K562 (cell line): Measurements from ENCODE around the gene DOP1B. TPM values are rescaled to one million over a fixed set of nuclear protein-coding genes. Genes with fewer than 3 reads are reported as not detected.

ENCODE experiments used
- ARID2 ChIP-seq: fragments of 450-650 bp; IDR thresholded peaks from 2 replicates; pipeline ENCODE4 v1.6.1; 2017; ENCODE audit warnings: antibody characterized with exemption, mild to moderate bottlenecking
- CREB5 ChIP-seq: fragments of 250-450 bp; sonication (Bioruptor Pico); IDR thresholded peaks from 2 replicates; pipeline ENCODE4 v1.5.0; 2020; ENCODE audit warnings: mild to moderate bottlenecking
- ELK1 ChIP-seq: sonication (generic); formaldehyde crosslinking; IDR thresholded peaks from 2 replicates; pipeline ENCODE4 v1.8.1; 2022; ENCODE audit warnings: missing genetic modification reagents
- FOXJ2 ChIP-seq: fragments of 200-800 bp; sonication (Bioruptor generic); IDR thresholded peaks from 2 replicates; pipeline ENCODE4 v1.6.1; 2016; ENCODE audit warnings: missing genetic modification characterization, missing compliant biosample characterization
- GATAD2B ChIP-seq: fragments of 450-650 bp; IDR thresholded peaks from 2 replicates; pipeline ENCODE4 v1.6.1; 2017; ENCODE audit warnings: mild to moderate bottlenecking, borderline replicate concordance
- HNRNPH1 ChIP-seq: fragments of 200-400 bp; formaldehyde crosslinking; optimal IDR thresholded peaks from 2 replicates; pipeline ENCODE3; 2017; ENCODE audit warnings: low read depth, mild to moderate bottlenecking, low read length, moderate library complexity
- KDM5B ChIP-seq: fragments of 200-600 bp; sonication (generic); IDR thresholded peaks from 2 replicates; pipeline ENCODE4 v1.6.1; 2012; ENCODE audit warnings: low read depth, mild to moderate bottlenecking, moderate library complexity, low read length, control low read depth, inconsistent platforms; ENCODE audit not compliant: insufficient replicate concordance
- KLF16 ChIP-seq: IDR thresholded peaks from 2 replicates; pipeline ENCODE4 v1.6.1; 2016; ENCODE audit warnings: antibody characterized with exemption
- LARP7 ChIP-seq: fragments of 450-650 bp; IDR thresholded peaks from 2 replicates; pipeline ENCODE4 v1.6.1; 2016
- MCM5 ChIP-seq: fragments of 450-650 bp; IDR thresholded peaks from 2 replicates; pipeline ENCODE4 v1.6.1; 2016; ENCODE audit warnings: low read depth
- MED1 ChIP-seq: sonication (generic); formaldehyde crosslinking; IDR thresholded peaks from 2 replicates; pipeline ENCODE4 v1.8.1; 2023; ENCODE audit warnings: missing genetic modification reagents, borderline replicate concordance
- MIER1 ChIP-seq: fragments of 450-650 bp; IDR thresholded peaks from 2 replicates; pipeline ENCODE4 v1.6.1; 2016; ENCODE audit warnings: antibody characterized with exemption, mild to moderate bottlenecking, low read depth
- MLLT1 ChIP-seq, 2 experiments: fragments of 450-650 bp; IDR thresholded peaks; 2 replicates each; pipeline ENCODE4 v1.6.1; 2016
- PCBP1 ChIP-seq: fragments of 200-400 bp; formaldehyde crosslinking; IDR thresholded peaks from 2 replicates; pipeline ENCODE4 v1.6.1; 2018; ENCODE audit warnings: mild to moderate bottlenecking, low read depth, low read length; ENCODE audit not compliant: poor library complexity, severe bottlenecking
- RCOR1 ChIP-seq, 2 experiments: IDR thresholded peaks; 2 replicates each; pipeline ENCODE4 v1.6.1; 2012; ENCODE audit warnings: low read depth in 2 of 2, low read length in 2 of 2, borderline replicate concordance in 1 of 2, improper control_type of control experiment in 1 of 2
- SIRT6 ChIP-seq: IDR thresholded peaks from one replicate; pipeline ENCODE4 v1.6.1; 2012; ENCODE audit warnings: low read depth, mild to moderate bottlenecking, control low read depth, inconsistent platforms, low read length, moderate library complexity
- SLC30A9 ChIP-seq: fragments of 250-450 bp; sonication (Bioruptor Pico); IDR thresholded peaks from 2 replicates; pipeline ENCODE4 v1.8.0; 2022; ENCODE audit warnings: mild to moderate bottlenecking, moderate library complexity
- SP2 ChIP-seq: IDR thresholded peaks from 2 replicates; pipeline ENCODE4 v1.6.1; 2011; ENCODE audit warnings: mild to moderate bottlenecking, low read depth, low read length, moderate library complexity; ENCODE audit not compliant: poor library complexity, severe bottlenecking; ENCODE audit errors: extremely low read depth
- TCF7L2 ChIP-seq: fragments of 150-350 bp; IDR thresholded peaks from 2 replicates; pipeline ENCODE4 v1.6.1; 2016; ENCODE audit warnings: low read depth, mild to moderate bottlenecking, low read length, moderate library complexity
- ZNF224 ChIP-seq: sonication (generic); formaldehyde crosslinking; IDR thresholded peaks from 2 replicates; pipeline ENCODE4 v1.8.0; 2022; ENCODE audit warnings: mild to moderate bottlenecking, missing genetic modification reagents
- ZNF354B ChIP-seq: fragments of 250-450 bp; sonication (Bioruptor Pico); IDR thresholded peaks from 2 replicates; pipeline ENCODE4 v1.4.0; 2020
- ZNF41 ChIP-seq: fragments of 250-450 bp; sonication (Bioruptor Pico); conservative IDR thresholded peaks from 2 replicates; pipeline ENCODE4 v1.4.0; 2020; ENCODE audit warnings: mild to moderate bottlenecking
- ZNF512 ChIP-seq: IDR thresholded peaks from 2 replicates; pipeline ENCODE4 v1.6.1; 2016; ENCODE audit warnings: missing genetic modification characterization, missing compliant biosample characterization
- ZNF583 ChIP-seq: fragments of 250-450 bp; sonication (Bioruptor Pico); IDR thresholded peaks from 2 replicates; pipeline ENCODE4 v1.4.0; 2020
- polyA plus RNA-seq, 8 experiments: library from polyadenylated mRNA; depleted of rRNA in 4 of 8; stranded (reverse) in 5 of 8; unstranded in 3 of 8; fragments of >200 nt; fragmentation: Nextera tagmentation in 2 of 8; fragmentation: Illumina TruSeq in 1 of 8; extraction: Ambion mirVana in 2 of 8; extraction: Trizol in 1 of 8; gene quantifications; 2 replicates each; pipeline versions ENCODE4 v1.2.1 to v1.2.3, GENCODE V29; 2011 to 2014; ENCODE audit warnings: inconsistent platforms in 1 of 8, missing spikeins in 1 of 8
- total RNA-seq, 7 experiments: library from RNA; depleted of rRNA in 6 of 7; stranded (reverse); fragments of >200 nt in 6 of 7; fragmentation: Illumina TruSeq in 2 of 7; extraction: Trizol in 2 of 7; gene quantifications; 2 replicates each; pipeline versions ENCODE4 v1.2.1 to v1.2.3, GENCODE V29; 2011 to 2021; ENCODE audit warnings: low replicate concordance in 1 of 7

Gene DOP1B
- total and polyA plus RNA-seq, 9 of the 15 experiments (the other 6 are each of a cell fraction or from before 2014, with no cell fraction given), result 0.04 to 2.2 (median 0.68) TPM

- TF ChIP-seq HNRNPH1 (no peak), GATAD2B (peak; percentile 59; the same call in 1 of the 2 replicates), ZNF224 (no peak), KLF16 (no peak), MIER1 (no peak), CREB5 (CRISPR knock-in tag) (no peak), MCM5 (no peak), ZNF583 (no peak), KDM5B (peak; percentile 47), TCF7L2 (no peak), ARID2 (no peak), SIRT6 (no peak), LARP7 (no peak), MED1 (CRISPR knock-in tag) (no peak), ZNF354B (CRISPR knock-in tag) (no peak), FOXJ2 (tag) (no peak), PCBP1 (peak; percentile 59), ZNF41 (no peak), ZNF512 (tag) (no peak), MLLT1 (IDR thresholded peaks at IDR 0.05) (no peak), RCOR1 (IDR thresholded peaks at IDR 0.05; ENCODE audit: borderline replicate concordance in 1 of 2, low read depth in 2 of 2, low read length in 2 of 2) (no peak), SLC30A9 (CRISPR knock-in tag) (no peak), ELK1 (no peak), SP2 (no peak)
Observed at GRCh38 chr21:36156815-36157670, at the start of gene DOP1B (continued).
